Hematopoietic multipotent progenitor cell (in vitro differentiated cells): ENCODE measurements around the gene NXN. TPM values are rescaled to one million over a fixed set of nuclear protein-coding genes. Genes with fewer than 3 reads are reported as not detected.
"Not testable (repeated sequence)": the region's sequence is repeated elsewhere in the genome, so short reads cannot be mapped to it uniquely, and the experiment has no call there.

ENCODE experiments used
- DNase-seq, 3 donors: peaks; one replicate each; pipeline ENCODE4 v3.0.0-alpha.2; 2011 to 2015; ENCODE audit warnings: low read depth in 2 of 3, low spot score in 2 of 3
- total RNA-seq: library from RNA; depleted of rRNA; stranded (reverse); fragments of >200 nt; gene quantifications from one replicate; pipeline ENCODE4 v1.2.3, GENCODE V29; 2012

Gene NXN
- total RNA-seq, 1 donor: 1.6 TPM

GRCh38 chr17:869086-869485, 110.5 kb downstream of the NXN start:
- DNase-seq: no peak

GRCh38 chr17:867896-868489, 111.6 kb downstream of the NXN start:
- DNase-seq: no peak

- not testable (repeated sequence) for DNase-seq
These were observed 112.3 kb downstream of the NXN start for GRCh38 chr17:867238-867637.

- no peak for DNase-seq
These were observed 112.9 kb downstream of the NXN start for GRCh38 chr17:866568-867103.

- DNase-seq: peak in 1 of 3 donors; percentile 31
These were observed 115.3 kb downstream of the NXN start for GRCh38 chr17:864315-864714.

GRCh38 chr17:863880-864279, 115.7 kb downstream of the NXN start:
- no peak for DNase-seq

- DNase-seq: no peak
These were observed 117.0 kb downstream of the NXN start for GRCh38 chr17:862582-862981.

GRCh38 chr17:861364-861763, 118.2 kb downstream of the NXN start:
- no peak for DNase-seq

GRCh38 chr17:860805-861204, 118.8 kb downstream of the NXN start:
- DNase-seq: no peak

GRCh38 chr17:859824-860195, 119.8 kb downstream of the NXN start:
- DNase-seq: no peak

GRCh38 chr17:859061-859823, 120.3 kb downstream of the NXN start:
- DNase-seq: no peak

- DNase-seq: no peak
These were observed 123.4 kb downstream of the NXN start for GRCh38 chr17:856149-856548.

GRCh38 chr17:855569-855968, 124.0 kb downstream of the NXN start:
- no peak for DNase-seq

- not testable (repeated sequence) for DNase-seq
These were observed 126.7 kb downstream of the NXN start for GRCh38 chr17:852850-853249.

- no peak for DNase-seq
These were observed 127.2 kb downstream of the NXN start for GRCh38 chr17:852349-852748.

- no peak for DNase-seq
These were observed 127.7 kb downstream of the NXN start for GRCh38 chr17:851924-852323.

- no peak for DNase-seq
These were observed 128.5 kb downstream of the NXN start for GRCh38 chr17:850851-851763.

- DNase-seq: no peak
These were observed 129.3 kb downstream of the NXN start for GRCh38 chr17:850086-850850.

- no peak for DNase-seq
These were observed 131.2 kb downstream of the NXN start for GRCh38 chr17:848402-848801.
